Endodermal cell (in vitro differentiated cells): Measurements from ENCODE around the gene CELSR2. TPM values are rescaled to one million over a fixed set of nuclear protein-coding genes. Genes with fewer than 3 reads are reported as not detected.

ENCODE experiments used
- DNase-seq: peaks from one replicate; pipeline ENCODE4 v3.0.0-alpha.2; 2017
- H3K27ac ChIP-seq: 2 replicates; pipeline ENCODE4 v1.5.1; 2013; ENCODE audit warnings: mild to moderate bottlenecking, low read depth, low read length, moderate library complexity
- H3K27me3 ChIP-seq: 2 replicates; pipeline ENCODE4 v1.6.1; 2013; ENCODE audit warnings: mild to moderate bottlenecking, low read length, moderate library complexity; ENCODE audit not compliant: insufficient read depth, control insufficient read depth, poor library complexity, severe bottlenecking
- H3K36me3 ChIP-seq: 2 replicates; pipeline ENCODE4 v1.7.0; 2013; ENCODE audit warnings: mild to moderate bottlenecking, low read length, moderate library complexity; ENCODE audit not compliant: control insufficient read depth, insufficient read depth
- H3K4me1 ChIP-seq: one replicate; pipeline ENCODE4 v1.7.0; 2013; ENCODE audit warnings: low read length; ENCODE audit not compliant: control insufficient read depth, insufficient read depth
- H3K4me3 ChIP-seq: 2 replicates; pipeline ENCODE4 v1.5.1; 2013; ENCODE audit warnings: mild to moderate bottlenecking, low read length, moderate library complexity
- H3K9ac ChIP-seq: 2 replicates; pipeline ENCODE4 v1.6.1; 2013; ENCODE audit warnings: mild to moderate bottlenecking, low read length, moderate library complexity; ENCODE audit not compliant: poor library complexity, severe bottlenecking; ENCODE audit errors: extremely low read depth
- H3K9me3 ChIP-seq: 2 replicates; pipeline ENCODE4 v1.6.1; 2013; ENCODE audit warnings: mild to moderate bottlenecking, low read length, moderate library complexity; ENCODE audit not compliant: control insufficient read depth
- H3K27ac Mint-ChIP-seq: 2 replicates; pipeline ENCODE4 v1.8.0; 2020; ENCODE audit warnings: mixed read lengths
- H3K27me3 Mint-ChIP-seq: 2 replicates; pipeline ENCODE4 v1.8.0; 2021; ENCODE audit warnings: mild to moderate bottlenecking, mixed read lengths; ENCODE audit not compliant: insufficient read depth
- H3K36me3 Mint-ChIP-seq: 2 replicates; pipeline ENCODE4 v1.8.0; 2020; ENCODE audit warnings: low read depth, mixed read lengths
- H3K4me1 Mint-ChIP-seq: 2 replicates; pipeline ENCODE4 v1.8.0; 2020; ENCODE audit warnings: mixed read lengths
- H3K4me3 Mint-ChIP-seq: 2 replicates; pipeline ENCODE4 v1.8.0; 2020; ENCODE audit warnings: mild to moderate bottlenecking, moderate library complexity, mixed read lengths
- H3K9me3 Mint-ChIP-seq: 2 replicates; pipeline ENCODE4 v1.8.0; 2020; ENCODE audit warnings: mild to moderate bottlenecking, mixed read lengths
- CTCF ChIP-seq: fragments of 200-600 bp; sonication (generic); conservative IDR thresholded peaks from 2 replicates; pipeline ENCODE4 v1.5.0; 2021; ENCODE audit warnings: antibody characterized with exemption, mild to moderate bottlenecking
- WGBS, 2 experiments: methylation state at CpG; one replicate each; pipeline versions ENCODE4 v1.1.5 to v1.1.7; 2013; ENCODE audit warnings: missing lambda C conversion rate in 2 of 2, mixed read lengths in 1 of 2; ENCODE audit not compliant: insufficient coverage in 1 of 2, insufficient read length in 1 of 2; 5-methylcytosine and 5-hydroxymethylcytosine counted together
- total RNA-seq, 2 donors: library from RNA; stranded (reverse); fragmentation: NEBNext Ultra II Directional in 1 of 2; extraction: Animal tissue kit (Norgen Biotek cat#: 25700) in 1 of 2; gene quantifications; 2 replicates in 1 of 2; 3 replicates in 1 of 2; pipeline ENCODE4 v1.2.1, GENCODE V29; 2021

Gene CELSR2
- total RNA-seq, 2 donors from 2014 or later = 16.1 to 20.2 TPM

GRCh38 chr1:109322974-109323373 is 73.6 kb downstream of the CELSR2 start:
- H3K36me3 ChIP-seq = peaks cover 48% of the 10 kb centered on the region
- no peak overlapping the region for H3K27ac Mint-ChIP-seq
- WGBS, 2 experiments = 94% methylated on average over 4 to 6 of the region's 6 CpGs
- H3K36me3 Mint-ChIP-seq = peaks cover 49% of the 10 kb centered on the region
- H3K27ac ChIP-seq = no peak overlapping the region
- peaks cover 5% of the 10 kb centered on the region for H3K4me1 Mint-ChIP-seq
- no peak for DNase-seq
- no peaks in the 10 kb centered on the region for H3K4me1 ChIP-seq
- no peaks in the 10 kb centered on the region for H3K9me3 ChIP-seq
- H3K4me3 Mint-ChIP-seq = no peak overlapping the region
- no peak for TF ChIP-seq CTCF
- H3K27me3 ChIP-seq = no peaks in the 10 kb centered on the region
- H3K4me3 ChIP-seq = no peak overlapping the region
- no peak overlapping the region for H3K9ac ChIP-seq
- no peaks in the 10 kb centered on the region for H3K27me3 Mint-ChIP-seq
- no peaks in the 10 kb centered on the region for H3K9me3 Mint-ChIP-seq

Other genes with a start within 250 kb of the CELSR2 start
- 1 to 10 TPM; 7.5 to 9.2 TPM for gene WDR47, start 207.4 kb upstream of the CELSR2 start, total RNA-seq
- gene TAF13, start 173.5 kb upstream of the CELSR2 start, total RNA-seq = 10 to 100 TPM; 39.2 to 48.6 TPM
- gene TMEM167B, start 158.8 kb upstream of the CELSR2 start, total RNA-seq = 10 to 100 TPM; 14.6 to 23.0 TPM
- under 1 TPM; 0.48 to 0.89 TPM for gene ELAPOR1, start 135.4 kb upstream of the CELSR2 start, total RNA-seq
- 100 to 1,000 TPM; 100 to 101 TPM for gene SARS1, start 35.6 kb upstream of the CELSR2 start, total RNA-seq
- 10 to 100 TPM; 38.5 to 72.7 TPM for gene PSRC1, start 33.6 kb downstream of the CELSR2 start, total RNA-seq
- not detected for gene MYBPHL, start 57.5 kb downstream of the CELSR2 start, total RNA-seq
- gene SORT1, start 148.4 kb downstream of the CELSR2 start, total RNA-seq = 10 to 100 TPM; 44.9 to 46.2 TPM
- gene PSMA5, start 176.9 kb downstream of the CELSR2 start, total RNA-seq = 100 to 1,000 TPM; 117 to 122 TPM
- gene SYPL2, start 217.0 kb downstream of the CELSR2 start, total RNA-seq = under 1 TPM in 1 of 2 donors, not detected in 1; 0.64 TPM
- gene ATXN7L2, start 234.4 kb downstream of the CELSR2 start, total RNA-seq = 1 to 10 TPM; 5.1 to 6.1 TPM
- gene CYB561D1, start 244.6 kb downstream of the CELSR2 start, total RNA-seq = 1 to 10 TPM; 4.8 to 6.5 TPM